AG20443 (cell line): Measurements from ENCODE around the gene PHF19.

Experiments used
- DNase-seq: peaks from one replicate; pipeline ENCODE4 v3.0.0; 2012; ENCODE audit warnings: low spot score, mixed read lengths

The PHF19 gene

GRCh38 chr9:120876842-120877240 is at the start of gene PHF19:
TSS of gene PHF19 (minus strand) at chr9:120877188. CDS start at chr9:120874741, 2,447 bp downstream.
- DNase-seq, result peak; percentile 63

- DNase-seq, result no peak
These were observed 49.5 kb upstream of the PHF19 start, which contains the start of gene TRAF1 for GRCh38 chr9:120926397-120926928. TSS of gene TRAF1 (minus strand) at chr9:120926796. CDS start at chr9:120926075, 721 bp downstream.

GRCh38 chr9:120925535-120926396 is 48.8 kb upstream of the PHF19 start:
- peak; percentile 74 for DNase-seq

GRCh38 chr9:120924698-120925534 is 47.9 kb upstream of the PHF19 start:
- no peak for DNase-seq

GRCh38 chr9:120923620-120924328 is 46.8 kb upstream of the PHF19 start:
- DNase-seq, result no peak

GRCh38 chr9:120922404-120923195 is 45.6 kb upstream of the PHF19 start:
- no peak for DNase-seq

GRCh38 chr9:120921661-120922181 is 44.7 kb upstream of the PHF19 start:
- no peak for DNase-seq

GRCh38 chr9:120920806-120921178 is 43.8 kb upstream of the PHF19 start:
- DNase-seq, result no peak

- DNase-seq, result no peak
These were observed 43.1 kb upstream of the PHF19 start for GRCh38 chr9:120919843-120920805.

GRCh38 chr9:120918931-120919842 is 42.2 kb upstream of the PHF19 start:
- DNase-seq, result no peak

- no peak for DNase-seq
These were observed 41.2 kb upstream of the PHF19 start for GRCh38 chr9:120917929-120918762.

GRCh38 chr9:120916991-120917880 is 40.2 kb upstream of the PHF19 start:
- no peak for DNase-seq

- DNase-seq, result peak; percentile 75
These were observed 39.6 kb upstream of the PHF19 start for GRCh38 chr9:120916588-120916987.

GRCh38 chr9:120915854-120916470 is 39.0 kb upstream of the PHF19 start:
- DNase-seq, result no peak

- no peak for DNase-seq
These were observed 38.0 kb upstream of the PHF19 start for GRCh38 chr9:120914953-120915352.

- DNase-seq, result no peak
These were observed 37.4 kb upstream of the PHF19 start for GRCh38 chr9:120914396-120914795.
